CD14-positive monocyte (primary cell): Measurements from ENCODE around the gene KANSL1L. TPM values are rescaled to one million over a fixed set of nuclear protein-coding genes. Genes with fewer than 3 reads are reported as not detected.

Experiments used
- DNase-seq, 3 donors: peaks; one replicate each; pipeline ENCODE4 v3.0.0-alpha.2; 2011 to 2022
- H2AFZ ChIP-seq: 2 replicates; pipeline ENCODE4 v1.6.0; 2012; ENCODE audit warnings: mild to moderate bottlenecking, low read depth, low read length, inconsistent platforms; ENCODE audit not compliant: insufficient read depth, poor library complexity, severe bottlenecking
- H3K27ac ChIP-seq, 2 donors: 1 replicate in 1 of 2; 2 replicates in 1 of 2; pipeline ENCODE4 v1.5.1; 2012 to 2013; ENCODE audit warnings: low read length in 2 of 2, control low read depth in 1 of 2, inconsistent platforms in 1 of 2, low read depth in 1 of 2, mild to moderate bottlenecking in 1 of 2
- H3K27me3 ChIP-seq, 2 donors: one replicate each; pipeline versions ENCODE4 v1.6.0 to v1.6.1; 2011 to 2013; ENCODE audit warnings: low read length in 2 of 2; ENCODE audit not compliant: control insufficient read depth in 2 of 2, insufficient read depth in 2 of 2
- H3K36me3 ChIP-seq, 2 donors: replicated peaks in 1 of 2; 1 replicate in 1 of 2; 2 replicates in 1 of 2; pipeline versions ENCODE4 v1.5.1 to v1.6.1; 2012 to 2013; ENCODE audit warnings: low read length in 2 of 2, control low read depth in 1 of 2, inconsistent platforms in 1 of 2, mild to moderate bottlenecking in 1 of 2; ENCODE audit not compliant: insufficient read depth in 2 of 2, control insufficient read depth in 1 of 2
- H3K4me1 ChIP-seq, 2 donors: 1 replicate in 1 of 2; 2 replicates in 1 of 2; pipeline versions ENCODE4 v1.5.1 to v1.6.1; 2012 to 2013; ENCODE audit warnings: low read length in 2 of 2, control low read depth in 1 of 2, inconsistent platforms in 1 of 2, mild to moderate bottlenecking in 1 of 2, moderate library complexity in 1 of 2; ENCODE audit not compliant: insufficient read depth in 2 of 2, control insufficient read depth in 1 of 2
- H3K4me2 ChIP-seq: replicated peaks from 2 replicates; pipeline ENCODE3; 2012; ENCODE audit warnings: low read length, moderate library complexity, mild to moderate bottlenecking; ENCODE audit not compliant: poor library complexity, severe bottlenecking; ENCODE audit errors: extremely low read depth
- H3K4me3 ChIP-seq, 3 experiments: fragments of 200-600 bp in 1 of 3; sonication (generic) in 1 of 3; replicated peaks in 1 of 3; 1 replicate in 2 of 3; 2 replicates in 1 of 3; pipeline ENCODE4 v1.5.1; 2011 to 2013; ENCODE audit warnings: low read length in 3 of 3, mild to moderate bottlenecking in 3 of 3, control low read depth in 2 of 3, low read depth in 2 of 3, inconsistent platforms in 1 of 3, moderate library complexity in 1 of 3
- H3K79me2 ChIP-seq: 2 replicates; pipeline ENCODE4 v1.6.0; 2012; ENCODE audit warnings: mild to moderate bottlenecking, control low read depth, inconsistent platforms, low read length, moderate library complexity; ENCODE audit not compliant: insufficient read depth
- H3K9ac ChIP-seq: 2 replicates; pipeline ENCODE4 v1.6.0; 2017; ENCODE audit warnings: low read length, mild to moderate bottlenecking; ENCODE audit not compliant: insufficient read depth, poor library complexity, severe bottlenecking
- H3K9me3 ChIP-seq, 2 donors: replicated peaks in 1 of 2; 1 replicate in 1 of 2; 2 replicates in 1 of 2; pipeline versions ENCODE4 v1.5.1 to v1.6.1; 2012 to 2013; ENCODE audit warnings: low read length in 2 of 2, control low read depth in 1 of 2; ENCODE audit not compliant: control insufficient read depth in 1 of 2, insufficient read depth in 1 of 2
- H4K20me1 ChIP-seq: 2 replicates; pipeline ENCODE4 v1.6.0; 2012; ENCODE audit warnings: mild to moderate bottlenecking, low read length, control low read depth, moderate library complexity; ENCODE audit not compliant: insufficient read depth
- H3K27ac Mint-ChIP-seq, 7 donors: one replicate each; pipeline ENCODE4 v1.8.0; 2020; ENCODE audit warnings: mild to moderate bottlenecking in 7 of 7, mixed read lengths in 7 of 7, moderate library complexity in 6 of 7, inconsistent platforms in 2 of 7
- H3K27me3 Mint-ChIP-seq, 3 donors: one replicate each; pipeline ENCODE4 v1.8.0; 2021 to 2022; ENCODE audit warnings: low read depth in 3 of 3, mild to moderate bottlenecking in 3 of 3, mixed read lengths in 3 of 3, moderate library complexity in 3 of 3, inconsistent platforms in 1 of 3
- H3K36me3 Mint-ChIP-seq, 2 donors: one replicate each; pipeline ENCODE4 v1.8.0; 2020; ENCODE audit warnings: mixed read lengths in 2 of 2, inconsistent platforms in 1 of 2, mild to moderate bottlenecking in 1 of 2
- H3K4me1 Mint-ChIP-seq: one replicate; pipeline ENCODE4 v1.8.0; 2020; ENCODE audit warnings: mild to moderate bottlenecking, mixed read lengths
- H3K4me3 Mint-ChIP-seq, 2 donors: one replicate each; pipeline ENCODE4 v1.8.0; 2020; ENCODE audit warnings: mild to moderate bottlenecking in 2 of 2, mixed read lengths in 2 of 2, moderate library complexity in 1 of 2
- H3K9me3 Mint-ChIP-seq, 7 donors: one replicate each; pipeline ENCODE4 v1.8.0; 2020 to 2022; ENCODE audit warnings: mixed read lengths in 7 of 7, mild to moderate bottlenecking in 6 of 7, moderate library complexity in 6 of 7, inconsistent platforms in 2 of 7
- WGBS: methylation state at CpG from one replicate; pipeline ENCODE4 v1.1.5; 2013; ENCODE audit warnings: missing lambda C conversion rate; ENCODE audit not compliant: insufficient coverage; 5-methylcytosine and 5-hydroxymethylcytosine counted together
- intact Hi-C, 2 donors: fragments of 100-400 bp; cut with micrococcal nuclease; formaldehyde crosslinking; loops; one replicate each; pipeline versions ENCODE4 v1.15.0 to v1.15.1; 2023
- polyA plus RNA-seq, 3 donors: library from polyadenylated mRNA; depleted of rRNA in 1 of 3; unstranded in 2 of 3; stranded (reverse) in 1 of 3; fragments of 300-500 nt in 2 of 3; fragments of >200 nt in 1 of 3; fragmentation: Illumina TruSeq in 2 of 3; gene quantifications; 1 replicate in 2 of 3; 2 replicates in 1 of 3; pipeline ENCODE4 v1.2.3, GENCODE V29; 2012 to 2021
- TF ChIP-seq, protein P1 (sequence below): fragments of 200-600 bp; IDR thresholded peaks from one replicate; pipeline ENCODE4 v1.8.0; 2022; ENCODE audit warnings: antibody characterized with exemption, mild to moderate bottlenecking

Gene KANSL1L
- polyA plus RNA-seq, 3 donors = 1.00 to 11.6 (median 1.3) TPM

GRCh38 chr2:210020138-210020537 lies 151.1 kb downstream of the KANSL1L start:
- Mint-ChIP-seq H3K36me3 (peaks cover 83 to 89% of the 10 kb centered on the region in 2 donors), H3K4me3 (no peak overlapping the region)
- DNase-seq = no peak

DNA sequence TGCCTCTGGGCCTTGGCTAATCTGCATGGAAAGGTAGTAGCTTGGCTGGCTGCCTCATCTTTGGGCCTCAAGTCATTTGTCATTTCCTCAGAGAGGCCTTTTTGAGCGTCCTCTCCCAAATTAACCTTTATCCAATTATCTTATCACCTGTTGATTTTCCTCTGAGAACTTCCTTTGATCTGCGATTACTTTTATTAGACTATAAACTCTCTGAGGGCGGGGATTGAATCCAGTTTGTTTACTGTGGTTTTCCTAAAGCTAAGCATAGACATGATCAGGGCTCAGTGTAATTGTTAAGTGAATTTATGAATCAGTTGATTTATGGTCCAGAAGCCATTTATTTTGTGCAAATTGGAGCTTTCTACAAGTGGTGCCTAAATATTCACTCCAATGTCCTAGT lies 161.3 kb downstream of the KANSL1L start:
- H3K4me1 Mint-ChIP-seq = peaks cover 33% of the 10 kb centered on the region
- no CpG with 5 or more reads among the region's 3 CpGs for WGBS
- no peaks in the 10 kb centered on the region for H3K9me3 Mint-ChIP-seq
- H3K79me2 ChIP-seq = peaks cover 100% of the 10 kb centered on the region
- TF ChIP-seq, protein P1, sequence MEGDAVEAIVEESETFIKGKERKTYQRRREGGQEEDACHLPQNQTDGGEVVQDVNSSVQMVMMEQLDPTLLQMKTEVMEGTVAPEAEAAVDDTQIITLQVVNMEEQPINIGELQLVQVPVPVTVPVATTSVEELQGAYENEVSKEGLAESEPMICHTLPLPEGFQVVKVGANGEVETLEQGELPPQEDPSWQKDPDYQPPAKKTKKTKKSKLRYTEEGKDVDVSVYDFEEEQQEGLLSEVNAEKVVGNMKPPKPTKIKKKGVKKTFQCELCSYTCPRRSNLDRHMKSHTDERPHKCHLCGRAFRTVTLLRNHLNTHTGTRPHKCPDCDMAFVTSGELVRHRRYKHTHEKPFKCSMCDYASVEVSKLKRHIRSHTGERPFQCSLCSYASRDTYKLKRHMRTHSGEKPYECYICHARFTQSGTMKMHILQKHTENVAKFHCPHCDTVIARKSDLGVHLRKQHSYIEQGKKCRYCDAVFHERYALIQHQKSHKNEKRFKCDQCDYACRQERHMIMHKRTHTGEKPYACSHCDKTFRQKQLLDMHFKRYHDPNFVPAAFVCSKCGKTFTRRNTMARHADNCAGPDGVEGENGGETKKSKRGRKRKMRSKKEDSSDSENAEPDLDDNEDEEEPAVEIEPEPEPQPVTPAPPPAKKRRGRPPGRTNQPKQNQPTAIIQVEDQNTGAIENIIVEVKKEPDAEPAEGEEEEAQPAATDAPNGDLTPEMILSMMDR = no peak
- no peak overlapping the region for H3K4me3 Mint-ChIP-seq
- no peaks in the 10 kb centered on the region for H3K27me3 Mint-ChIP-seq
- intact Hi-C loops = no loop called here
- H2AFZ ChIP-seq = no peak overlapping the region
- no peak for DNase-seq
- no peak overlapping the region for H3K9ac ChIP-seq
- H3K4me3 ChIP-seq = no peak overlapping the region
- peaks cover 39 to 80% of the 10 kb centered on the region in 2 donors for H3K36me3 ChIP-seq
- peaks cover 93% of the 10 kb centered on the region for H4K20me1 ChIP-seq
- H3K27me3 ChIP-seq = no peaks in the 10 kb centered on the region
- H3K4me2 ChIP-seq = no peak overlapping the region
- H3K27ac Mint-ChIP-seq = peak overlapping the region in 3 of 7 donors; percentile 5 to 77 (median 68)
- H3K9me3 ChIP-seq = no peaks in the 10 kb centered on the region
- H3K4me1 ChIP-seq = peaks cover 18 to 25% of the 10 kb centered on the region in 2 donors
- H3K27ac ChIP-seq = peak overlapping the region in 1 of 2 donors; percentile 92
- peaks cover 43 to 67% of the 10 kb centered on the region in 2 donors for H3K36me3 Mint-ChIP-seq

More at GRCh38 chr2:210020138-210020537, 151.1 kb downstream of the KANSL1L start:
- TF ChIP-seq, protein P1 = no peak
- Histone ChIP-seq H3K9me3 (no peaks in the 10 kb centered on the region), H3K9ac (no peak overlapping the region), H4K20me1 (peaks cover 18% of the 10 kb centered on the region), H3K27me3 (no peaks in the 10 kb centered on the region), H2AFZ (no peak overlapping the region), H3K27ac (no peak overlapping the region), H3K36me3 (peaks cover 97 to 99% of the 10 kb centered on the region in 2 donors), H3K4me3 (no peak overlapping the region), H3K4me1 (no peaks in the 10 kb centered on the region), H3K4me2 (no peak overlapping the region), H3K79me2 (peaks cover 21% of the 10 kb centered on the region)
- Mint-ChIP-seq H3K9me3 (no peaks in the 10 kb centered on the region), H3K4me1 (no peaks in the 10 kb centered on the region), H3K27ac (no peak overlapping the region), H3K27me3 (no peaks in the 10 kb centered on the region)
- intact Hi-C loops = no loop called here
- no CpG with 5 or more reads among the region's 1 CpG for WGBS
